ENCODE results near the gene NBAS.

DNA sequence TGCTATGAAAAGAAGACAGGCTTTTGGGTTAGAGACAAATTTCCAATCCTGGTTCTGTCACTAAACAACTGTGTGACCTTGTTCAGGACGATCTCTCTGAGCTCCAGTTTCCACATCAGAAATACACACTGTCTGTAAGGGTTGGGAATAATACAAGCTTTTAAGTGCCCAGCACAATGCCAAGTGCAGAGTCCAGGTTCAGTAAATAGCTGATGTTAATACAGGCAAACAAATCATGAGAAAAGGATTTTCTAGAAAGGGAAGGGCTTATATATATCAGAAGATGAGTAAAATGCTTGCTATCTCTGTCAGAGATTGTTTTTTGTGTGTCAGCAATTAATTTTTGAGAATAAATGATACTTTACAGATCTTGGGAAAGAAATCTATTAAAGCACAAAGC, 388.3 kb downstream of the NBAS start:
- no peak for TF ChIP-seq EZH2 (IDR thresholded peaks at IDR 0.05; ENCODE audit: low read length, missing control alignments)
- TF ChIP-seq, protein P1, sequence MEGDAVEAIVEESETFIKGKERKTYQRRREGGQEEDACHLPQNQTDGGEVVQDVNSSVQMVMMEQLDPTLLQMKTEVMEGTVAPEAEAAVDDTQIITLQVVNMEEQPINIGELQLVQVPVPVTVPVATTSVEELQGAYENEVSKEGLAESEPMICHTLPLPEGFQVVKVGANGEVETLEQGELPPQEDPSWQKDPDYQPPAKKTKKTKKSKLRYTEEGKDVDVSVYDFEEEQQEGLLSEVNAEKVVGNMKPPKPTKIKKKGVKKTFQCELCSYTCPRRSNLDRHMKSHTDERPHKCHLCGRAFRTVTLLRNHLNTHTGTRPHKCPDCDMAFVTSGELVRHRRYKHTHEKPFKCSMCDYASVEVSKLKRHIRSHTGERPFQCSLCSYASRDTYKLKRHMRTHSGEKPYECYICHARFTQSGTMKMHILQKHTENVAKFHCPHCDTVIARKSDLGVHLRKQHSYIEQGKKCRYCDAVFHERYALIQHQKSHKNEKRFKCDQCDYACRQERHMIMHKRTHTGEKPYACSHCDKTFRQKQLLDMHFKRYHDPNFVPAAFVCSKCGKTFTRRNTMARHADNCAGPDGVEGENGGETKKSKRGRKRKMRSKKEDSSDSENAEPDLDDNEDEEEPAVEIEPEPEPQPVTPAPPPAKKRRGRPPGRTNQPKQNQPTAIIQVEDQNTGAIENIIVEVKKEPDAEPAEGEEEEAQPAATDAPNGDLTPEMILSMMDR (conservative IDR thresholded peaks at IDR 0.05 in 1 of 2, IDR thresholded peaks at IDR 0.05 in 1 of 2; ENCODE audit: low read depth in 1 of 2, low read length in 2 of 2) = no peak
